CD14-positive monocyte (primary cell): ENCODE measurements around the gene CCDC78. TPM values are rescaled to one million over a fixed set of nuclear protein-coding genes. Genes with fewer than 3 reads are reported as not detected.

Source experiments
- DNase-seq, 3 donors: peaks; one replicate each; pipeline ENCODE4 v3.0.0-alpha.2; 2011 to 2022
- H2AFZ ChIP-seq: 2 replicates; pipeline ENCODE4 v1.6.0; 2012; ENCODE audit warnings: mild to moderate bottlenecking, low read depth, low read length, inconsistent platforms; ENCODE audit not compliant: insufficient read depth, poor library complexity, severe bottlenecking
- H3K27ac ChIP-seq, 2 donors: 1 replicate in 1 of 2; 2 replicates in 1 of 2; pipeline ENCODE4 v1.5.1; 2012 to 2013; ENCODE audit warnings: low read length in 2 of 2, control low read depth in 1 of 2, inconsistent platforms in 1 of 2, low read depth in 1 of 2, mild to moderate bottlenecking in 1 of 2
- H3K27me3 ChIP-seq, 2 donors: one replicate each; pipeline versions ENCODE4 v1.6.0 to v1.6.1; 2011 to 2013; ENCODE audit warnings: low read length in 2 of 2; ENCODE audit not compliant: control insufficient read depth in 2 of 2, insufficient read depth in 2 of 2
- H3K36me3 ChIP-seq, 2 donors: replicated peaks in 1 of 2; 1 replicate in 1 of 2; 2 replicates in 1 of 2; pipeline versions ENCODE4 v1.5.1 to v1.6.1; 2012 to 2013; ENCODE audit warnings: low read length in 2 of 2, control low read depth in 1 of 2, inconsistent platforms in 1 of 2, mild to moderate bottlenecking in 1 of 2; ENCODE audit not compliant: insufficient read depth in 2 of 2, control insufficient read depth in 1 of 2
- H3K4me1 ChIP-seq, 2 donors: 1 replicate in 1 of 2; 2 replicates in 1 of 2; pipeline versions ENCODE4 v1.5.1 to v1.6.1; 2012 to 2013; ENCODE audit warnings: low read length in 2 of 2, control low read depth in 1 of 2, inconsistent platforms in 1 of 2, mild to moderate bottlenecking in 1 of 2, moderate library complexity in 1 of 2; ENCODE audit not compliant: insufficient read depth in 2 of 2, control insufficient read depth in 1 of 2
- H3K4me2 ChIP-seq: replicated peaks from 2 replicates; pipeline ENCODE3; 2012; ENCODE audit warnings: low read length, moderate library complexity, mild to moderate bottlenecking; ENCODE audit not compliant: poor library complexity, severe bottlenecking; ENCODE audit errors: extremely low read depth
- H3K4me3 ChIP-seq, 3 experiments: fragments of 200-600 bp in 1 of 3; sonication (generic) in 1 of 3; replicated peaks in 1 of 3; 1 replicate in 2 of 3; 2 replicates in 1 of 3; pipeline ENCODE4 v1.5.1; 2011 to 2013; ENCODE audit warnings: low read length in 3 of 3, mild to moderate bottlenecking in 3 of 3, control low read depth in 2 of 3, low read depth in 2 of 3, inconsistent platforms in 1 of 3, moderate library complexity in 1 of 3
- H3K79me2 ChIP-seq: 2 replicates; pipeline ENCODE4 v1.6.0; 2012; ENCODE audit warnings: mild to moderate bottlenecking, control low read depth, inconsistent platforms, low read length, moderate library complexity; ENCODE audit not compliant: insufficient read depth
- H3K9ac ChIP-seq: 2 replicates; pipeline ENCODE4 v1.6.0; 2017; ENCODE audit warnings: low read length, mild to moderate bottlenecking; ENCODE audit not compliant: insufficient read depth, poor library complexity, severe bottlenecking
- H3K9me3 ChIP-seq, 2 donors: replicated peaks in 1 of 2; 1 replicate in 1 of 2; 2 replicates in 1 of 2; pipeline versions ENCODE4 v1.5.1 to v1.6.1; 2012 to 2013; ENCODE audit warnings: low read length in 2 of 2, control low read depth in 1 of 2; ENCODE audit not compliant: control insufficient read depth in 1 of 2, insufficient read depth in 1 of 2
- H4K20me1 ChIP-seq: 2 replicates; pipeline ENCODE4 v1.6.0; 2012; ENCODE audit warnings: mild to moderate bottlenecking, low read length, control low read depth, moderate library complexity; ENCODE audit not compliant: insufficient read depth
- H3K27ac Mint-ChIP-seq, 7 donors: one replicate each; pipeline ENCODE4 v1.8.0; 2020; ENCODE audit warnings: mild to moderate bottlenecking in 7 of 7, mixed read lengths in 7 of 7, moderate library complexity in 6 of 7, inconsistent platforms in 2 of 7
- H3K27me3 Mint-ChIP-seq, 3 donors: one replicate each; pipeline ENCODE4 v1.8.0; 2021 to 2022; ENCODE audit warnings: low read depth in 3 of 3, mild to moderate bottlenecking in 3 of 3, mixed read lengths in 3 of 3, moderate library complexity in 3 of 3, inconsistent platforms in 1 of 3
- H3K36me3 Mint-ChIP-seq, 2 donors: one replicate each; pipeline ENCODE4 v1.8.0; 2020; ENCODE audit warnings: mixed read lengths in 2 of 2, inconsistent platforms in 1 of 2, mild to moderate bottlenecking in 1 of 2
- H3K4me1 Mint-ChIP-seq: one replicate; pipeline ENCODE4 v1.8.0; 2020; ENCODE audit warnings: mild to moderate bottlenecking, mixed read lengths
- H3K4me3 Mint-ChIP-seq, 2 donors: one replicate each; pipeline ENCODE4 v1.8.0; 2020; ENCODE audit warnings: mild to moderate bottlenecking in 2 of 2, mixed read lengths in 2 of 2, moderate library complexity in 1 of 2
- H3K9me3 Mint-ChIP-seq, 7 donors: one replicate each; pipeline ENCODE4 v1.8.0; 2020 to 2022; ENCODE audit warnings: mixed read lengths in 7 of 7, mild to moderate bottlenecking in 6 of 7, moderate library complexity in 6 of 7, inconsistent platforms in 2 of 7
- CTCF ChIP-seq: fragments of 200-600 bp; IDR thresholded peaks from one replicate; pipeline ENCODE4 v1.8.0; 2022; ENCODE audit warnings: antibody characterized with exemption, mild to moderate bottlenecking
- WGBS: methylation state at CpG from one replicate; pipeline ENCODE4 v1.1.5; 2013; ENCODE audit warnings: missing lambda C conversion rate; ENCODE audit not compliant: insufficient coverage; 5-methylcytosine and 5-hydroxymethylcytosine counted together
- intact Hi-C, 2 donors: fragments of 100-400 bp; cut with micrococcal nuclease; formaldehyde crosslinking; loops; one replicate each; pipeline versions ENCODE4 v1.15.0 to v1.15.1; 2023
- polyA plus RNA-seq, 3 donors: library from polyadenylated mRNA; depleted of rRNA in 1 of 3; unstranded in 2 of 3; stranded (reverse) in 1 of 3; fragments of 300-500 nt in 2 of 3; fragments of >200 nt in 1 of 3; fragmentation: Illumina TruSeq in 2 of 3; gene quantifications; 1 replicate in 2 of 3; 2 replicates in 1 of 3; pipeline ENCODE4 v1.2.3, GENCODE V29; 2012 to 2021

The CCDC78 gene
- polyA plus RNA-seq, 3 donors: 0.96 TPM; not detected in 2

- Histone ChIP-seq H2AFZ (no peak overlapping the region), H3K4me1 (no peaks in the 10 kb centered on the region), H3K79me2 (no peaks in the 10 kb centered on the region), H3K27me3 (no peaks in the 10 kb centered on the region), H4K20me1 (no peaks in the 10 kb centered on the region), H3K9ac (no peak overlapping the region), H3K36me3 (no peaks in the 10 kb centered on the region), H3K4me2 (no peak overlapping the region), H3K9me3 (no peaks in the 10 kb centered on the region), H3K27ac (no peak overlapping the region), H3K4me3 (no peak overlapping the region)
- WGBS: 96% methylated on average over 16 of the region's 21 CpGs
- peaks cover 0 to 6% (median 1%) of the 10 kb centered on the region in 3 donors for H3K27me3 Mint-ChIP-seq
- DNase-seq: no peak
- intact Hi-C loops: no loop called here
- TF ChIP-seq CTCF: no peak
- no peaks in the 10 kb centered on the region for H3K9me3 Mint-ChIP-seq
- H3K36me3 Mint-ChIP-seq: no peaks in the 10 kb centered on the region
- H3K4me3 Mint-ChIP-seq: no peak overlapping the region
- no peak overlapping the region for H3K27ac Mint-ChIP-seq
- no peaks in the 10 kb centered on the region for H3K4me1 Mint-ChIP-seq
These were observed 37.3 kb upstream of the CCDC78 start for GRCh38 chr16:763369-764183.

GRCh38 chr16:762595-763268 is 36.5 kb upstream of the CCDC78 start:
- peaks cover 0 to 2% (median 1%) of the 10 kb centered on the region in 3 donors for H3K27me3 Mint-ChIP-seq
- H3K36me3 Mint-ChIP-seq: no peaks in the 10 kb centered on the region
- no peak for TF ChIP-seq CTCF
- Histone ChIP-seq H3K4me1 (peaks cover 5 to 6% of the 10 kb centered on the region in 2 donors), H3K79me2 (no peaks in the 10 kb centered on the region), H3K27ac (no peak overlapping the region), H3K9me3 (no peaks in the 10 kb centered on the region), H3K36me3 (no peaks in the 10 kb centered on the region), H2AFZ (no peak overlapping the region), H3K27me3 (no peaks in the 10 kb centered on the region), H3K9ac (no peak overlapping the region), H4K20me1 (no peaks in the 10 kb centered on the region), H3K4me3 (no peak overlapping the region), H3K4me2 (no peak overlapping the region)
- peaks cover 4% of the 10 kb centered on the region for H3K4me1 Mint-ChIP-seq
- intact Hi-C loops: no loop called here
- H3K4me3 Mint-ChIP-seq: no peak overlapping the region
- WGBS: 97% methylated on average over 8 of the region's 17 CpGs
- DNase-seq: no peak
- H3K9me3 Mint-ChIP-seq: no peaks in the 10 kb centered on the region
- no peak overlapping the region for H3K27ac Mint-ChIP-seq
